Gastroesophageal sphincter (tissue), 3 donors: ENCODE results near the gene USP46.

Experiments used
- CTCF ChIP-seq, 4 experiments: fragments of 200-600 bp in 2 of 4; fragments of 450-650 bp in 2 of 4; sonication (generic) in 1 of 4; IDR thresholded peaks; one replicate each; pipeline ENCODE4 v1.5.1; 2017 to 2019; ENCODE audit warnings: antibody characterized with exemption in 4 of 4, mild to moderate bottlenecking in 2 of 4, moderate library complexity in 2 of 4
- EP300 ChIP-seq: sonication (generic); formaldehyde crosslinking; IDR thresholded peaks from one replicate; pipeline ENCODE4 v1.6.1; 2017; ENCODE audit warnings: antibody characterized with exemption, mild to moderate bottlenecking
- POLR2A ChIP-seq, 2 donors: fragments of 450-650 bp; IDR thresholded peaks; one replicate each; pipeline ENCODE4 v1.6.1; 2017; ENCODE audit warnings: antibody characterized with exemption in 2 of 2, mild to moderate bottlenecking in 2 of 2, moderate library complexity in 1 of 2

- no peak for TF ChIP-seq POLR2A (IDR thresholded peaks at IDR 0.05)
- TF ChIP-seq CTCF (IDR thresholded peaks at IDR 0.05): no peak
- TF ChIP-seq EP300: no peak
These were observed 16.0 kb upstream of the USP46 start for GRCh38 chr4:52675111-52675510.
